H1 (cell line): Measurements from ENCODE around the gene ACACB. TPM values are rescaled to one million over a fixed set of nuclear protein-coding genes. Genes with fewer than 3 reads are reported as not detected.

Source experiments
- ATF2 ChIP-seq: IDR thresholded peaks from 2 replicates; pipeline ENCODE4 v1.6.1; 2012; ENCODE audit warnings: low read length, inconsistent platforms
- ATF3 ChIP-seq: IDR thresholded peaks from 2 replicates; pipeline ENCODE4 v1.6.1; 2011; ENCODE audit warnings: low read depth, mild to moderate bottlenecking, low read length; ENCODE audit not compliant: insufficient read depth
- CEBPB ChIP-seq: IDR thresholded peaks from 2 replicates; pipeline ENCODE4 v1.6.1; 2012; ENCODE audit warnings: low read depth, low read length
- CHD7 ChIP-seq: fragments of 300-600 bp; sonication (generic); IDR thresholded peaks from 2 replicates; pipeline ENCODE4 v1.7.1; 2012; ENCODE audit warnings: low read length, moderate library complexity, mild to moderate bottlenecking, inconsistent platforms; ENCODE audit not compliant: insufficient replicate concordance
- CREB1 ChIP-seq: IDR thresholded peaks from 2 replicates; pipeline ENCODE4 v1.6.1; 2012; ENCODE audit warnings: inconsistent platforms
- HDAC2 ChIP-seq, 2 experiments: fragments of 300-600 bp in 1 of 2; sonication (generic) in 1 of 2; IDR thresholded peaks; 2 replicates each; pipeline ENCODE4 v1.6.1; 2011 to 2012; ENCODE audit warnings: low read depth in 2 of 2, low read length in 2 of 2, mild to moderate bottlenecking in 2 of 2, moderate library complexity in 2 of 2, borderline replicate concordance in 1 of 2, inconsistent platforms in 1 of 2
- SP1 ChIP-seq: IDR thresholded peaks from 2 replicates; pipeline ENCODE4 v1.6.1; 2011; ENCODE audit warnings: low read depth, low read length
- TBP ChIP-seq: IDR thresholded peaks from 2 replicates; pipeline ENCODE4 v1.6.1; 2011; ENCODE audit warnings: low read depth, low read length, improper control_type of control experiment
- TCF12 ChIP-seq: IDR thresholded peaks from 2 replicates; pipeline ENCODE4 v1.6.1; 2011; ENCODE audit warnings: low read depth, mild to moderate bottlenecking, low read length
- ZNF274 ChIP-seq: IDR thresholded peaks from 2 replicates; pipeline ENCODE4 v1.7.0; 2012; ENCODE audit warnings: low read length, borderline replicate concordance; ENCODE audit errors: extremely low read depth
- polyA plus RNA-seq, 7 experiments: library from polyadenylated mRNA; depleted of rRNA in 3 of 7; stranded (reverse) in 5 of 7; unstranded in 2 of 7; fragments of >200 nt in 5 of 7; fragments of 200-250 nt in 2 of 7; gene quantifications; 1 replicate in 5 of 7; 2 replicates in 1 of 7; 4 replicates in 1 of 7; pipeline versions ENCODE4 v1.2.1 to v1.2.3, GENCODE V29; 2011 to 2013; ENCODE audit warnings: missing spikeins in 2 of 7, mixed read lengths in 2 of 7
- total RNA-seq: library from RNA; stranded (reverse); fragmentation: NEBNext Ultra II Directional; extraction: Animal tissue kit (Norgen Biotek cat#: 25700); gene quantifications from 2 replicates; pipeline ENCODE4 v1.2.1, GENCODE V29; 2021

The ACACB gene
- total and polyA plus RNA-seq, 2 of the 8 experiments (the other 6 are each of a cell fraction or from before 2014, with no cell fraction given) = 5.8 to 15.3 TPM

GRCh38 chr12:109147954-109148353 lies 31.6 kb downstream of the ACACB start (continued):
- TF ChIP-seq CHD7 (no peak), TBP (no peak), ATF2 (no peak), ZNF274 (no peak), CREB1 (no peak), TCF12 (no peak), ATF3 (no peak), CEBPB (no peak), SP1 (no peak), HDAC2 (IDR thresholded peaks at IDR 0.05; ENCODE audit: borderline replicate concordance in 1 of 2, low read depth in 2 of 2, low read length in 2 of 2) (no peak)
